ENCODE measurements around the gene CPNE1. TPM values are rescaled to one million over a fixed set of nuclear protein-coding genes. Genes with fewer than 3 reads are reported as not detected.

Gene CPNE1
- total RNA-seq, 2 donors from 2014 or later: 215 to 250 TPM

DNA sequence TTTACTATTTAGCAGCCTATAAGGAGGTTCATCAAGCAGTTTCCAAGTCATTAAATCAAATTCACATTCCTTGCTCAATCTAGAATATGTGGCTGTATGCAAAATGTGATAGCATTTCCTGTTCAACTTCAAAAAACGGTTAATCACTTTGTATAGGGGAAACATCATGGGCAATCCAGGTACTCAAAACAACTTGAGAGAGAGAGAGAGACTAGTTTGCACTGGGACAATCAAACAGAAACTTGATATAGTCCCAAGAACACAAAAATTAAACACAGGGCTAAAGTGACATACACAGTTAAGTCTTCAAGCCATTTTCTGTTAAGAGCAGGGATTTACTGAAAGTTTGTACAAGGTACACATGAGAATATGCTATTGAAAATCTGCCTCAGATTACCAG, 7.4 kb downstream of the CPNE1 start:
- Mint-ChIP-seq H3K27ac (peak overlapping the region; percentile 56), H3K36me3 (ENCODE audit: low read depth) (peaks cover 4% of the 10 kb centered on the region), H3K4me3 (peak overlapping the region; percentile 77), H3K4me1 (peaks cover 37% of the 10 kb centered on the region), H3K27me3 (no peaks in the 10 kb centered on the region)
- H3K9me3 ChIP-seq (ENCODE audit: control insufficient read depth, low read length, poor library complexity, severe bottlenecking): no peaks in the 10 kb centered on the region
- ATAC-seq: peak; percentile 34
- DNase-seq: no peak

DNA sequence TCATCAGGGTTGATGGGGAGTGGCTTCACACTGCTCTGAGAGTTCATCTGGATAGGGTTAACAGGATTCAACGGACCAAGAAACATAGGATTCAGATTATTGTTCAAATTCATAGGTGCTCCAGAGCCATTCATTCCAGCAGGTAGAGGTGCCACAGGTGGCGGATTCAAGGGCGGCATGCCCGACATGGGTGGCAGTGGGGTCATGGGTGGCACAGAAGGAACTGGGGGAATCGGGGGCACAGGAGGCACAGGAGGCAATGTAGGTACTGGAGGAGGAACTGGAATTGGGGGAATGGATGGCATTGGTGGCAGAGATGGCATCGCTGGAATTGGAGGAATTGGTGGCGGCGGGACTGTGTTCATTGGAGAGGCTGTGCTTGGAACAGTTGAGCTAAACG, 10.3 kb downstream of the CPNE1 start:
- peaks cover 22% of the 10 kb centered on the region for H3K4me1 Mint-ChIP-seq
- H3K27ac Mint-ChIP-seq: no peak overlapping the region
- H3K27me3 Mint-ChIP-seq: no peaks in the 10 kb centered on the region
- no peak overlapping the region for H3K4me3 Mint-ChIP-seq
- peaks cover 5% of the 10 kb centered on the region for H3K36me3 Mint-ChIP-seq (ENCODE audit: low read depth)
- DNase-seq (no peak), ATAC-seq (no peak)
- no peaks in the 10 kb centered on the region for H3K9me3 ChIP-seq (ENCODE audit: control insufficient read depth, low read length, poor library complexity, severe bottlenecking)

DNA sequence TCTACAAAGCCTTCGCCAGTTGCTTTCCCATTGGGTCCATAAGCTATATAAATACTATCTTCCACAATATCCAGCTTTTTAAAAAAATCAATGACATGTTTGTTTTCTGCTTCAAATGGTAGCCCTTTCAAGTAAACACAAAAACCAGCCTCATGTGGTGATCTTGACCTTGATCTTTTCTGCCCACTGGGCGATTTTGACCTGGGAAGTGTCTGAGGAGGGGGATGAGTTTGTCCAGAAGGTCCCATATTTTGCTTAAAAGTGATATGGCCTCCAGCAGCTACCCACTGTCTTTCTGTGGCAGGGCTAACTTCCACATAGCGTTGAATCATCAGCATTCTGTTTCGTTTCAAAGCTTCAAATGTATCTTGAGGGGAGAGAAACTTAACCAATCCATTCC, 10.8 kb downstream of the CPNE1 start:
- H3K4me1 Mint-ChIP-seq: peaks cover 18% of the 10 kb centered on the region
- H3K4me3 Mint-ChIP-seq: no peak overlapping the region
- no peaks in the 10 kb centered on the region for H3K27me3 Mint-ChIP-seq
- H3K9me3 ChIP-seq (ENCODE audit: control insufficient read depth, low read length, poor library complexity, severe bottlenecking): no peaks in the 10 kb centered on the region
- peaks cover 5% of the 10 kb centered on the region for H3K36me3 Mint-ChIP-seq (ENCODE audit: low read depth)
- ATAC-seq (no peak), DNase-seq (no peak)
- no peak overlapping the region for H3K27ac Mint-ChIP-seq

DNA sequence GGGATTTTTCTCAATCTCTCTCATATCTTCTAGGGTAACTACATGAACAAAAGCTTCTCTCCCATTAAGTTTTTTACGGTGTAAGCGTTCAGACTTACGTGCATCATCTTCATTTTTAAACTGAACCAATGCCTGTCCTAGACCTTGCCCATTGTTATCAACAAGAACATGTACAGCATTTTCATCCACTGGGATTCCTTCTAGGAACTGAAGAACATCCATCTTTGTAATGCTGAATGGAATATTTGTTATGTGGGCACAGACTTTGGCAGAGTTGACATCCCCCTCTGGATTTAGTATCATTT, 11.3 kb downstream of the CPNE1 start:
- peaks cover 5% of the 10 kb centered on the region for H3K36me3 Mint-ChIP-seq (ENCODE audit: low read depth)
- no peak overlapping the region for H3K27ac Mint-ChIP-seq
- no peak overlapping the region for H3K4me3 Mint-ChIP-seq
- ATAC-seq: no peak
- DNase-seq: no peak
- peaks cover 19% of the 10 kb centered on the region for H3K4me1 Mint-ChIP-seq
- no peaks in the 10 kb centered on the region for H3K9me3 ChIP-seq (ENCODE audit: control insufficient read depth, low read length, poor library complexity, severe bottlenecking)
- no peaks in the 10 kb centered on the region for H3K27me3 Mint-ChIP-seq

DNA sequence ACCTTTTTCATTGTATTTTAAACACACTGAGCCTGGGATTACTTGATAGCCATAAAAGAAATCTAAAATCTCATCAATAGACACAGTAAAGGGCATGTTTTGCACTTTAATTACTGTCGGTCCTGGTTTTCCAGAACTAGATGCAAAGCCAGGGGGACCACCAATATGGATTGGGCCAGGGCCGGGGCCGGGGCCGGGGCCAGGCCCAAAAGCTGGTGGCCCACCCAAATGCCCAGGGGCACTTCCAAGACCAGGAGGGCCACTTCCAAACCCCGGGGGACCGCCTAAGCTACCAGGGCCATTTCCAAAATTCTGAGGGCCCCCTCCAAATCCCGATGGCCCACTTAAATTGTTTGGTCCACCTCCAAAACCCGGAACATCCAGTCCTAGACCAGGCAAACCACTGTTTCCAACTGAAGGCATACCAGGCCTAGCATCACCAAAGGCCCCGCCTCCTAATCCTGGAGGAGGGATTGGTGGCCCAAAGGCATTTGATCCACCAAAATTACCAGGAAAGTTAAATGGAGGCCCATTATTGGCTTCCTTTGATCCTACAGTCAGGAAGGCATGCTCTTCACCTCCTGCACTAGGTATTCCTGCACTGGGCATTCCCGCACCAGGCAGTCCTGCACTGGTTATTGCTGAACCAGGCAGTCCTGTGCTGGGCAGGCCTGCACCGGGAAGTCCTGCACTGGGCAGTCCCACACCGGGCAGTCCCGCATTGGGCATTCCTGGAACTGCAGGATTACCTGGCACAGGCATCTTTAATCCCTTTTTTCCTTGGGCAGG, 11.9 kb downstream of the CPNE1 start:
- H3K36me3 Mint-ChIP-seq (ENCODE audit: low read depth): peaks cover 5% of the 10 kb centered on the region
- no peak overlapping the region for H3K27ac Mint-ChIP-seq
- H3K4me3 Mint-ChIP-seq: no peak overlapping the region
- peaks cover 23% of the 10 kb centered on the region for H3K4me1 Mint-ChIP-seq
- no peaks in the 10 kb centered on the region for H3K27me3 Mint-ChIP-seq
- H3K9me3 ChIP-seq (ENCODE audit: control insufficient read depth, low read length, poor library complexity, severe bottlenecking): no peaks in the 10 kb centered on the region
- ATAC-seq (no peak), DNase-seq (no peak)

DNA sequence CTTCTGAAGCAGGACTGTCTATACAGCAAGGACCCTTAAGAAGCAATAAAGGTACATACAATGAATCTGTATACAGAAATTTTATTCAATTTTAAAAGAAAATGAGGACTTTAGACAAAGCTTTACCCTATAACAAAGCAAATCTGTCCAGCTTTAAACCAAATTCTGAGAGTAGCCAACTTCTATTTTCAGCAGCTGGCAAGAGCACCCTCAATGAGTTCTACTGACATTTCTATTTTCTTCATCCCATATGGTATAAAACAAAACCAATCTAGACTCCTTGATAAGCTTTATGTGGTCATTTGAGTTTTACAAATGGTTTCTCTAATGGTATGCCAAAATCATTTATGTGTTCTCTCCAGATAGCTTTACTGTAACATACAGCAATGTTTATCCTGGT, 12.7 kb downstream of the CPNE1 start:
- DNase-seq (no peak), ATAC-seq (no peak)
- no peaks in the 10 kb centered on the region for H3K9me3 ChIP-seq (ENCODE audit: control insufficient read depth, low read length, poor library complexity, severe bottlenecking)
- H3K36me3 Mint-ChIP-seq (ENCODE audit: low read depth): peaks cover 3% of the 10 kb centered on the region
- no peak overlapping the region for H3K4me3 Mint-ChIP-seq
- H3K27ac Mint-ChIP-seq: peak overlapping the region; percentile 79
- peaks cover 18% of the 10 kb centered on the region for H3K4me1 Mint-ChIP-seq
- no peaks in the 10 kb centered on the region for H3K27me3 Mint-ChIP-seq

DNA sequence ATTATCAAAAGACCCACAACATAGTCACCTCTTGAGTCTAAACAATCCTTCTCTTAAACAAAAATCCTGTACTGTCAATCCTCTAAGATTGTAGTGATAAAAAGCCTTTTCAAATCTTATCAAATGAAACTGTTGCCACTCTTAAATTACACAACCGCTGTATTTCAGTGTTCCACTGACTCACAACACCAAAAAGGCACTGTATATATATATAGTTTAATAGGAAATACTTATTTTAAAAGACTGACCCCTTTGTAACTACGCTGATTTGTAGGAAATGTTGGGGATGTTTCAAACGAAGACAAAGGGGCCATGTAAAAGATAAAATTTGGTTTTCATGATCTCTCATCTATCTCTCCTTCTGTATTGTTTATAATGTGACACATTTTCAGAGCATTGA, 14.1 kb downstream of the CPNE1 start:
- H3K27ac Mint-ChIP-seq: peak overlapping the region; percentile 79
- no peak overlapping the region for H3K4me3 Mint-ChIP-seq
- H3K36me3 Mint-ChIP-seq (ENCODE audit: low read depth): peaks cover 3% of the 10 kb centered on the region
- peaks cover 19% of the 10 kb centered on the region for H3K4me1 Mint-ChIP-seq
- no peaks in the 10 kb centered on the region for H3K27me3 Mint-ChIP-seq
- DNase-seq (no peak), ATAC-seq (no peak)
- H3K9me3 ChIP-seq (ENCODE audit: control insufficient read depth, low read length, poor library complexity, severe bottlenecking): no peaks in the 10 kb centered on the region

DNA sequence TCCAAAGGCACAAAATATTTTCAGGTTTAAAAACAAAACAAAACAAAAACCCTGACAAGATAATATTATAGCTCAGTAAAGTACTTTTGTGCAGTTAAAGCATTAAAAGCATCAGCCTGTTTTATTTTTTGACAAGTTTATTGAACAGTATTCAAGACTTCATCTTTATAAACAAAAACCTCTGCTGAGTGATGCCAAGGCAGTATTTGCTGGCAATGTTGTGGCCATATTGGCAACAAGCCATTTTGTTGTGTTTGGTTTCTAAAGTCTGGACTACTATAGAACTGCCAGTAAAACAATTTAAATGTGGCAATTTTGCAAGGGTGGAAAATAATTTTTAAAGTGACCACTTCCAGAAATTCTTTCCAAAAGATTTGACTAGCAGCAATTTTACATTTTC, 15.9 kb downstream of the CPNE1 start:
- no peak for ATAC-seq
- no peaks in the 10 kb centered on the region for H3K9me3 ChIP-seq (ENCODE audit: control insufficient read depth, low read length, poor library complexity, severe bottlenecking)
- Mint-ChIP-seq H3K27me3 (no peaks in the 10 kb centered on the region), H3K27ac (peak overlapping the region; percentile 77), H3K4me3 (no peak overlapping the region), H3K4me1 (peaks cover 30% of the 10 kb centered on the region), H3K36me3 (ENCODE audit: low read depth) (peaks cover 3% of the 10 kb centered on the region)
- DNase-seq: no peak

DNA sequence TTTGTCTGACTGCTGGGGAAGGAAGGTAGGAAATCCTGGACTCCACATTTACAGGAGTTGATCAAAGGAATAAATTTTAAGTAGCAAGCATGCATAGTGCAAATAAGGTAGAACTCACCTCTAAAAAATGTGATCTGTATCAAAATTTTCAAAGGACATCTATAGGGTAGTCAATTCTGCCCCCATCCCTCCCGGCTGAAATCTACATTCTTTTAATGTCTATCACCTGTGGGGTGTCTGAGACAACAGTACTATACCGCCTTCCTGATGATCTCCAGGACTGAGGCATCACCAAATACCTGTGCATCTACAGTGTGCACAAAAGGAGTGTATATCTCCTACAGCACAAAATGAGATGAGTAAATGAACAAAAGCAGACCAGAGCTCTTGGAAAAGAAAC, 19.9 kb downstream of the CPNE1 start:
- H3K36me3 Mint-ChIP-seq (ENCODE audit: low read depth): no peaks in the 10 kb centered on the region
- ATAC-seq (no peak), DNase-seq (no peak)
- H3K4me1 Mint-ChIP-seq: peaks cover 55% of the 10 kb centered on the region
- H3K27ac Mint-ChIP-seq: peak overlapping the region; percentile 60
- no peaks in the 10 kb centered on the region for H3K9me3 ChIP-seq (ENCODE audit: control insufficient read depth, low read length, poor library complexity, severe bottlenecking)
- no peak overlapping the region for H3K4me3 Mint-ChIP-seq
- H3K27me3 Mint-ChIP-seq: no peaks in the 10 kb centered on the region

DNA sequence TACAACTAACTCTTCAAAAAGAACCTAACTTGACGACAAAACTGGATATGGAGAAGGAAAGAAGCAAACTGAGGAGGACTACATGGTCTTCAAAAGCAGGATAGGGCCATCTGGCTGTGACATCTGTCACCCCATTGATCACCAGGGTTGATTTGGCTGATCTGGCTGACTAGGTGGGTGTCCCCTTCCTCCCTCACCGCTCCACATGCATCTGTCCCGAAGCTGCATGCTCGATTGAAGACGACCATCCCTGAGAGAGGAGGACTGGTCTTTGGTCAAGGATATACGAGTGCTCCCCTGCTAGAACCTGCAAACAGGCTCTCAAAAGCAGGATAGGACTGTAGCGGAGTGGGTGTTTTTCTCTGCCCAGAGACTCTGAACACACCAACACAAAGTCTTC, 21.7 kb downstream of the CPNE1 start:
- peaks cover 54% of the 10 kb centered on the region for H3K4me1 Mint-ChIP-seq
- H3K27ac Mint-ChIP-seq: peak overlapping the region; percentile 34
- H3K4me3 Mint-ChIP-seq: no peak overlapping the region
- ATAC-seq (no peak), DNase-seq (no peak)
- H3K27me3 Mint-ChIP-seq: no peaks in the 10 kb centered on the region
- H3K36me3 Mint-ChIP-seq (ENCODE audit: low read depth): no peaks in the 10 kb centered on the region
- no peaks in the 10 kb centered on the region for H3K9me3 ChIP-seq (ENCODE audit: control insufficient read depth, low read length, poor library complexity, severe bottlenecking)

DNA sequence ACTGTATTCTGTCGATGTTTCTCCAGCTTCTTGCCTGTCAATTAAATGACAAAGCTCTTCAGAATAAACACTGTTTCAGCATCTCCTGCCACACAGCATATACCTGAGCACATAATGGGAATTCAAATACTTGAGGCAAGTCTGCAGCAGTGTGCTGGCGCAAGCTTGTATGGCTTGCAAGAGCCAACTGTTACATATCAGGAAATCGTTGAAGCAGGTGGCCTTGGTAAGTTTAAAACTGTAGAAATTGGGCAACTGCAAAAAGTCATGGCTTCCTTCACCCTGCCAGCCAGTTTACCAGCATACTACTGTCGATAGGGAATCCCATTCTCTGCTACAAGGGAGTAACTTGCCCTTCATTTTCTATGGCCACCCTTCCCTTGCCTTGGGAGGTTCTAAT, 23.0 kb downstream of the CPNE1 start:
- ATAC-seq (no peak), DNase-seq (no peak)
- H3K27me3 Mint-ChIP-seq: no peaks in the 10 kb centered on the region
- no peak overlapping the region for H3K4me3 Mint-ChIP-seq
- H3K9me3 ChIP-seq (ENCODE audit: control insufficient read depth, low read length, poor library complexity, severe bottlenecking): no peaks in the 10 kb centered on the region
- H3K4me1 Mint-ChIP-seq: peaks cover 66% of the 10 kb centered on the region
- no peaks in the 10 kb centered on the region for H3K36me3 Mint-ChIP-seq (ENCODE audit: low read depth)
- peak overlapping the region; percentile 92 for H3K27ac Mint-ChIP-seq

DNA sequence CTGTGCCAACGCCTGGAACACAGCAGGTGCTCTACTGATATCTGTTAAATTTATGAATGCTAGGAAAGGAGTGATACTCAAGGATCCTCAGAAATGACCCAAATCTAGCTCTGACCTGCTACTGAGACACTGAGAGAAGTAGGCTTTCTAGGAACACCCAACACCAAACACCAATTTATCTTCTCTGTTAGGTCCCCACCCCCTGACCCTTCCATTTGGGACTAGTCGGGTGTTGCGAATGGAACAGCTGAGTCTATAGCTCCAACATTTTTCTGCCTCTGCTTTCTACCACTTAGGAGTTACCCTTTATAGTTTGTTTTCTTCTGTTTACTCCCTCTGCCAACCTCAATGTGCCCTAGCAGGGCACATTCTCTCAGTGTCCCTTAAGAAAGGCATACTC, 24.0 kb downstream of the CPNE1 start:
- no peaks in the 10 kb centered on the region for H3K9me3 ChIP-seq (ENCODE audit: control insufficient read depth, low read length, poor library complexity, severe bottlenecking)
- Mint-ChIP-seq H3K4me3 (no peak overlapping the region), H3K27me3 (no peaks in the 10 kb centered on the region), H3K27ac (peak overlapping the region; percentile 92), H3K4me1 (peaks cover 70% of the 10 kb centered on the region), H3K36me3 (ENCODE audit: low read depth) (no peaks in the 10 kb centered on the region)
- DNase-seq: no peak
- no peak for ATAC-seq

DNA sequence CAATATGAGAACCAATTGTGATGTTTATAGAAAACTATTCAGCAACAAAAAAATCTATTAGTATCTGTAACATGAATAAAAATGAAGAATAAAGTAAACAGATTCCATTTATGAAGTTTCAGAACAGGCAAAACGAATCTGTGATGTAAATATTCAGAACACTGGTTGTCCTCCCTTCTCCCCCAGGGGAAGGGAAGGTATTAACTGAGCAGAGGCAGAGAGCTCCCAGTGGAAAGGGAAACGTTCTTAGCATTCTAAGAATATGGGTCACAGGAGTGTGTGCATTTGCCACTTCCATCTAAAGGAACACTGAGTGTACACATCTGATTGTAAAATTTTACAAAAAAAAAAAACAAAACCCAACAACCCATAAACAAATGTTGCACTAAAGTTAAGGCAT, 25.9 kb downstream of the CPNE1 start:
- Mint-ChIP-seq H3K4me1 (peaks cover 65% of the 10 kb centered on the region), H3K4me3 (no peak overlapping the region), H3K27me3 (no peaks in the 10 kb centered on the region), H3K36me3 (ENCODE audit: low read depth) (no peaks in the 10 kb centered on the region), H3K27ac (peak overlapping the region; percentile 93)
- no peak for DNase-seq
- ATAC-seq: no peak
- no peaks in the 10 kb centered on the region for H3K9me3 ChIP-seq (ENCODE audit: control insufficient read depth, low read length, poor library complexity, severe bottlenecking)

DNA sequence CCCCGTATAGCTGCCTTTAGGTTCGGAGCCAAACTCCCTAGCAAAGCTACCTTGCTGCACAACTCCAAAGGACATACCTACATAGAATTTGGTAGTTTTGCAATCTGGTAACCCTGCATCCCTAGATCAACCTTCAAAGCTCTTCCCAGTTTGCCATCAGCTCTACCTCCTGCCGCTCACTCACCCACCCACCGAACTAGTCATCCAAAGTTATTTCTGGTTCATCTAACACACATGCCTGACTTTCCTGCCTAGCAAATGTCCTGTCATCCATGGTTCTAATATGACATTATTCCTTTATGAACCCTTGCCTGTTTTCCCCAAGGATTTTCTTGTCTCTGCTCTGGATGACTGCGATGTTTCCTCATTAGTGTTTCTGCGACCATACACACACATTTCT, 27.4 kb downstream of the CPNE1 start:
- Mint-ChIP-seq H3K4me1 (peaks cover 59% of the 10 kb centered on the region), H3K27ac (peak overlapping the region; percentile 93), H3K4me3 (no peak overlapping the region), H3K36me3 (ENCODE audit: low read depth) (no peaks in the 10 kb centered on the region), H3K27me3 (no peaks in the 10 kb centered on the region)
- H3K9me3 ChIP-seq (ENCODE audit: control insufficient read depth, low read length, poor library complexity, severe bottlenecking): no peaks in the 10 kb centered on the region
- DNase-seq (no peak), ATAC-seq (no peak)
